Measurements from ENCODE around the gene DEK. TPM values are rescaled to one million over a fixed set of nuclear protein-coding genes. Genes with fewer than 3 reads are reported as not detected.
"Not testable (repeated sequence)": the region's sequence is repeated elsewhere in the genome, so short reads cannot be mapped to it uniquely, and the experiment has no call there.

Gene DEK, protein sequence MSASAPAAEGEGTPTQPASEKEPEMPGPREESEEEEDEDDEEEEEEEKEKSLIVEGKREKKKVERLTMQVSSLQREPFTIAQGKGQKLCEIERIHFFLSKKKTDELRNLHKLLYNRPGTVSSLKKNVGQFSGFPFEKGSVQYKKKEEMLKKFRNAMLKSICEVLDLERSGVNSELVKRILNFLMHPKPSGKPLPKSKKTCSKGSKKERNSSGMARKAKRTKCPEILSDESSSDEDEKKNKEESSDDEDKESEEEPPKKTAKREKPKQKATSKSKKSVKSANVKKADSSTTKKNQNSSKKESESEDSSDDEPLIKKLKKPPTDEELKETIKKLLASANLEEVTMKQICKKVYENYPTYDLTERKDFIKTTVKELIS
- 153 and 164 TPM in 2 replicates for total RNA-seq (2014; rRNA removed; shearing (Covaris generic); ENCODE audit: low replicate concordance)

DNA sequence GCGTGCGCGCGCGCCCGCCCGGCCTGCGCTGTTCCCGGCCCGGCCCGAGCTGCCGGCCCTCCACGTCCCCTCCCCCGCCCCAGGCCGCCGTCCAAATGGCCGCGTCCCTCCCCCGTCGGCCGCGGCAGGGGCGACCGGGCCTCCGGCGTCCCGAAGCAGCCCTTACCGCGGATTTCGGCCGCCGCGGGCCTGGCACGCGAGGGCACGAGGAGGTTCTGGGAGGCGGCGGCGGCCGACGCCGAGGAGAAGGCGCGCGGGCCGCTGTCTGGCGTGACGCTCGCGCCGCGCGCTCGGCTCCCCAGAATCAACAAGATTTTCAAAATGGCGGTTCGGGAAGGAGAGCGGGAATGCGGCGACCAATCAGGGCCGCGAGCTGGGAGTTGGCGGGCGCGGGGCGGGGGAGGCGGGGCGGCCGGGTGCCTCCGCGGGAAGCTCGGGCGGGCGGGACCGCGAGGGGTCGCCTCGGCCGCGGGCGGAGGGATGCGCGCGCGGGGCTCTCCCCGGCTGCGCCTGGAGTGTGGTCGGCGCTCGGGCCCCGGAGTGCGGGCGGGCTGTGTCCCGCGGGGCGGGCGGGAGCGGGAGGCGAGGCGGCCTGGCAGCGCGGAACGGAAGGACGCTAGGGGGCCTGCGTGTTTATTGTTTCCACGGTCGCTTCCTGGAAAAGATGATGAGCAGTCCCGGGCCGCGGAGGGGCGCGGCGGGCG, at the start of gene DEK:
DEK (minus strand) TSS at position 312 of the 704 bp plus-strand sequence. CDS start 543 bp downstream, outside the sequence.
- DNase-seq (ENCODE audit: low read depth), result peak; percentile 83
- in situ Hi-C loops (cut with HindIII; ENCODE audit: low pct_unique_long_range_greater_than_20kb, low sequenced_read_pairs), result no loop called here

DNA sequence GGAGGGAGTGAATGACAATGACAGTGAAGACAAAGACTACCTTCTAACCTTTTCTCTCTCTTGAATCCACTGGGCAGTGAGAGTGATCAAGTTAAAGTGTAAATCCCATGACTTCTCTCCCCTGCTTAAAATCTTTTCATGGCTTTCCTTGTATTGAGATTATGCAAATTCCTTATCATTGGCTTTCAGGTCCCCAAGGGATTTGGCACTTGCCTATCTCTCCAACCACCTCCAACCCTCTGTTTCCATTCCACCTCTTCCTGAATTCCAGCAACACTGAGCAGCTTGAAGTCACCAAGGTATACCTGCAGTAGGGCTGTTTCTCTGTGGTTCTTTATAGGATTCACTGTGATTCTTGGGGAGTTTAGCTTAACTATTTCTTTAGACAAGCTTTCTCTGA, 48.0 kb upstream of the DEK start:
- in situ Hi-C loops (cut with HindIII; ENCODE audit: low pct_unique_long_range_greater_than_20kb, low sequenced_read_pairs), result no loop called here
- DNase-seq (ENCODE audit: low read depth), result no peak

DNA sequence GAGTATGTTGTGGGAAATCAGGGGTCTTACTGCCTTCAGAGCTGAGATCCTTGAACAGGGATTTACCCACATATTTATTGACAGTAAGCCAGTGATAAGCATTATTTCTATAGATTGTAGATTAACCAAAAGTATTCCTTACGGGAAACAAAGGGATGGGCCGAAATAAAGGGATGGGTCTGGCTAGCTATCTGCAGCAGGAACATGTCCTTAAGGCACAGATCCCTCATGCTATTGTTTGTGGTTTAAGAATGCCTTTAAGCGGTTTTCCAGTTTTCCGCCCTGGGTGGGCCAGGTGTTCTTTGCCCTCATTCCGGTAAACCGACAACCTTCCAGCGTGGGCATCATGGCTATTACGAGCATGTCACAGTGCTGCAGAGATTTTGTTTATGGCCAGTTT, 45.7 kb upstream of the DEK start:
- in situ Hi-C loops (cut with HindIII; ENCODE audit: low pct_unique_long_range_greater_than_20kb, low sequenced_read_pairs), result not testable (repeated sequence)

DNA sequence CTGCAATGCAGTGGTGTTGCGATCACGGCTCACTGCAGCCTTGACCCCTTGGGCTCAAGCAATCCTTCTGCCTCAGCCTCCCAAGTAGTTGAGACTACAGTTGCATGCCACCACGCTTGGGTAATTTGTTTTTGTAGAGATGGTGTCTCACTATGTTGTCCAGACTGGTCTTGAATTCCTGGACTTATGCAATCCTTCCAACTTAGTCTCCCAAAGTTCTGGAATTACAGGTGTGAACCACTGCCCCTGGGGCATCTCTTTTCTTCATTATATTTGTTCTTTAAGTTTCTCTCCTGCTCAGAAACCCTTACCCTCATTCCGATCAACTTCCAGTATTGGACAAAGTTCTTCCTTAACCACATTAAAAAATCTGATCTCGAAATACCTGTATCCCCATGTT, 44.7 kb upstream of the DEK start:
- DNase-seq (ENCODE audit: low read depth), result no peak

More for the DNA sequence above, 45.7 kb upstream of the DEK start:
- not testable (repeated sequence) for DNase-seq (ENCODE audit: low read depth)

DNA sequence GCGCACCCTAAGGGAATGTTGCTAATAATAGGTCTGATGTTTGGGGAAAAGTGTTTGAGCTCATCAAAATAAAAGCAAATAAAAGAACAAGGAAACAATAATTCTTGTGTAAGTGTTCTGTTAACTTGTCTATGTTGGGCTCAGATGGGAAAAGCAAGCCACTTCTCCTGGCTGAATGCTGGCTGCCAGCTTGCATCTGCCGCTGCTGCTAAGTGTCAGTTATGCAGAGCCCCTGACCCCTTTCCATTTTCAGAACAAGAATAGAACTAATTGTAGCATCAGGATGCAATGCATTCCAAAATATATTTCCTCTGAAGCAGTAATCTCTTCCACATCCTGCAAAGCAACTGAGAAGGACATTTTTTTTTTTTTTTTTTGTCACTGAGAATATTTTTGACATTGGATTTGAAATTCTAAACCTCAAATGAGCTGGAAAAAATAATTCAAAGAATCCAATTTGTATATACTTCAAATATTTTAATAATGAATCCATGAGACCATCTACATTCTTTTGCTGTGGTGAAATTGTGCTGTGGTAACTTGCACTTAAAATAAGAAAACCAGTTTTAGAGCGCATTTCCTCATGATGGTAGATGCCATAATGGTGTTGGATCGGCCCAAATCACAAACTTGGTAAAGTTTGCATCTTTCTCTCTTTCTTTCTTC, 43.9 kb upstream of the DEK start:
- DNase-seq (ENCODE audit: low read depth), result no peak
- in situ Hi-C loops (cut with HindIII; ENCODE audit: low pct_unique_long_range_greater_than_20kb, low sequenced_read_pairs), result no loop called here

More for the DNA sequence above, 44.7 kb upstream of the DEK start:
- in situ Hi-C loops (cut with HindIII; ENCODE audit: low pct_unique_long_range_greater_than_20kb, low sequenced_read_pairs), result no loop called here

DNA sequence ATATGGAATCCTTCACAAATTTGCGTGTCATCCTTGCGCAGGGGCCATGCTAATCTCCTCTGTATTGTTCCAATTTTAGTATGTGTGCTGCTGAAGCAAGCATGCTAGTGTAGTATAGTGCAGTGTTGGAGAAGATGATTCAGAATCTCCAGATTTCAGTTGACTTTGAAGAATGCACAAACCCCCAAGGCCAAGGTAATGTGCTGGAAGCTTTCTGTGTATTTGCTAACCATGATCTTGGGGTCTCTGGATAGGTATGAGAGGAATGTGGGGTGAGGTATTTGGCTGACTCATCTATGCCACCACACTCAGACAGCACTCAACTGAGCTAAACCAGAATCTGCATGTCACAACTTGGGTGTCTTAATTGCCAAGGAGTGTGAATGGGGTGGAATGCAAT, 42.6 kb upstream of the DEK start:
- peak; percentile 41 for DNase-seq (ENCODE audit: low read depth)
- in situ Hi-C loops (cut with HindIII; ENCODE audit: low pct_unique_long_range_greater_than_20kb, low sequenced_read_pairs), result no loop called here

DNA sequence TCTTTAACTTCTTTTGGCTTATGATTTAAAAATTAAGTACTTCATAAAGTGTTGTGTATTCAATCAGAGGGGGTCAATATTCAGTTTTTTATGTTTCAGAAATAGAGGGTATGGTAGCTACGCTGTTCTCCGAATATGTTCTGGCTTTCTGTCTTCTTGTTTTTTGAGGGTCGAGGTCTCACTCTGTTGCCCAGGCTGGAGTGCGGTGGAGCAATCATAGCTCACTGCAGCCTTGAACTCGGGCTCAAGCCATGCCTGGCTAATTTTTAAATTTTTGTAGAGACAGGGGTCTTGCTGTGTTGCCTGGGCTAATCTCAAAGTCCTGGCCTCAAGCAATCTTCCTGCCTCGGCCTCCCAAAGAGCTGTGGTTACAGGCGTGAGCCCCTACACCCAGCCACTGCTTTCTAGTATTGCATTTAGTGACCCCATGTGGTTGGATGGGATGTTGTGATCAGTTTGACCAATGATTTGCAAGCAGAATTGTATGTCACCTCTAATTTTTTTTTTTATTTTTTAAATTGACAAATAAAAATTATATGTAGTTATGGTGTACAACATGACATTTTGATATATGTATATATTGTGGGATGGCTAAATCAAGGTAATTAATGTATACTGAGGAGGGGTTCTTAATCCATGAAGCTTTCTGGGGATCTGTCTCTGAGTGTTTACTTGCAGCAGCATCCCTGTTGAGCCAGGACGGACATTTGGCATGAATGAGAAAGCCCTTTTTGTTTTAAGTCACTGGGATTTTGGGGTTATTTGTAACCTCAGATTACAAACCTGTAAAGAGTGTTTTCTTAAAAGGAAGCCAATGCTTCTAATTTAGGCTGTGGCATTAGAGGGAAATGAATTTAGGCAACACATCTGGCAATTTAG, 38.5 kb upstream of the DEK start:
- in situ Hi-C loops (cut with HindIII; ENCODE audit: low pct_unique_long_range_greater_than_20kb, low sequenced_read_pairs), result no loop called here
- DNase-seq (ENCODE audit: low read depth), result no peak

DNA sequence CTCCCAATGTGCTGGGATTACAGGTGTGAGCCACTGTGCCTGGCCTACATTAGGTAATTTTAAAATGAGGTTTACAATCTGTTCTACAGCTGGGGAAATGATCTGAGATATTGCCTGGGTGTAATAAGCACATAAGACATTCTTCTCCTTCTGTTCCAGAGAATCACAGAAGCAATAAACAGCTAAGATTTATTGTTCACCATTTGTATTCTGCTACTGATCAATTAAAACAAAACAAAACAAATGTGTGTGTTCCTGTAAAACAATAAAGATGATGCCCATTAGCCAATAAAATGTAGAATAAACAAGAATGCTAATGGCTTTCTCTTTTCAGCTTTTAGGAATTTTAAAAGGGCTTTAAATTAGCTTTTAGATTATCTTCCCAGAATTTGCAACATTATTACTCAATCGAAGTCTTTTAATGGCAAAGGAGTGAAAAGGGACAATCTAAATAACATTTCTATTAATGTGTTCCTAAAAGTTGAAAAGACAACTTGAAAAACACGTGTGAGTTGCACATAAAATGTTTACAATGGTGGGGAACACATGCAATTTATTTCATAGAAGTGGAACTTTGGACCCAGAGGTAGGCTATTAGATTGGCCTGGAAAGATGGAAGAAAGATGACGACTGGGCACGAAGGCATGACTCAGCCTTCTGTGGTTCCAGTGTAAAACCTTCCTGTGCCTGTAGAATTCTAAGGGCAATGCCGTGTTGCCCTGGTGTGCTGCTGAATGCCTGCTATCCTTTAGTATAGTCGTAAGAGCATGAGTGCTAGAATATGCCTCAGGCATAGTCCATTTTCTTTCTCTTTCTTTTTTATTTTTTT, 29.0 kb upstream of the DEK start:
- DNase-seq (ENCODE audit: low read depth), result peak; percentile 49
- in situ Hi-C loops (cut with HindIII; ENCODE audit: low pct_unique_long_range_greater_than_20kb, low sequenced_read_pairs), result no loop called here

DNA sequence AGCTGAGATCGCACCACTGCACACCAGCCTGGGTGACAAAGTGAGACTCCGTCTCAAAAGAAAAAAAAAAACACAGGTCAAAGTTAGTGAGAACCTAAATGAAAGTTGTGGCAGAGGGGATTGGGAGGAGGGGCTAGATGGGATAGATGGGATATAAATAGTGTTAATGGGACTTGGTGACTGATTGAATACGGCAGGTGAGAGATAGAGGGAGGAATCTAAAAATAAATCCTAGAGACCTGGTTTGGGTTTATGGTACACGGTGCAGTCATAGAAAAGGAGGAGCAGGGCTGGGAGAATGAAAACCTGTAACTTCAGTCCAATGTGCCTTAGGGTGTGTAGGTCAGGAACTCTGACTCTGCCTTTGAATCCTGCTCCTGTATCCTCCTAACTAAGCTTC, 25.0 kb upstream of the DEK start:
- in situ Hi-C loops (cut with HindIII; ENCODE audit: low pct_unique_long_range_greater_than_20kb, low sequenced_read_pairs), result no loop called here
- DNase-seq (ENCODE audit: low read depth), result no peak

DNA sequence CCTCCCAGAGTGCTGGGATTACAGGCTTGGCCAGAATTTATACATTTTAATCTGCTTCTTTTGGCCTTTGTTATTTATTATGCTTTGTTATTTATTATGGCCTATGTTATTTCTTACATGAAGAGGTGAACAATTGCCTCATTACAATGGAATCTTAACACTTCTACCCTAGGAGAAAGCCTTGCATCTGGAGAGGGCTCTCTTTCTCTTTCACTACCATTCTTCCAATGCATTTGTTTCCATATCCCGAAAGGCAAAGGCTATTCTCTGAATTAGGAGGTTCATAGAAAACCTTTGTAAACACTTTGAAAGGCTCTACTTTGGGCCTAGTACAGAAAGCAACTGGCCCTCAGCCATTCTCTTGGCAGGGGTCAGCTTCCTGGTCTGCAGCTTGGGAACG, 19.9 kb upstream of the DEK start:
- DNase-seq (ENCODE audit: low read depth), result no peak
- in situ Hi-C loops (cut with HindIII; ENCODE audit: low pct_unique_long_range_greater_than_20kb, low sequenced_read_pairs), result no loop called here

DNA sequence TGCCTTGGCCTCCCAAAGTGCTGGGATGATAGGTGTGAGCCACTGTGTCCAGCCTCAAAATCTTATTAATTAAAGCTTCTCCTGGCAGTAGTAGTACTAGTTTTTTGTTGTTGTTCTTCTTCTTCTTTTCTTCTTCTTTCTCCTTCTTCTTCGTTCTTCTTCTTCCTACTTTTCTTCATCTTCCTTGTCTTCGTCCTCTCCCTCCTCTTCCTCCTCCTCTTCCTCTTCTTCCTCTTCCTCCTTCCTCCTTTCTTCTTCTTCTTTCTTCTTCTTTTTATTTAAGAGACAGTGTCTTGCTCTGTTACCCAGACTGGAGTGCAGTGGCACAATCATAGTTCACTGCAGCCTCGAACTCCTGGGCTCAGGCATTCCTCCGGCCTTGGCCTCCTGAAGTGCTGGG, 17.2 kb upstream of the DEK start:
- in situ Hi-C loops (cut with HindIII; ENCODE audit: low pct_unique_long_range_greater_than_20kb, low sequenced_read_pairs), result no loop called here
- DNase-seq (ENCODE audit: low read depth), result no peak

DNA sequence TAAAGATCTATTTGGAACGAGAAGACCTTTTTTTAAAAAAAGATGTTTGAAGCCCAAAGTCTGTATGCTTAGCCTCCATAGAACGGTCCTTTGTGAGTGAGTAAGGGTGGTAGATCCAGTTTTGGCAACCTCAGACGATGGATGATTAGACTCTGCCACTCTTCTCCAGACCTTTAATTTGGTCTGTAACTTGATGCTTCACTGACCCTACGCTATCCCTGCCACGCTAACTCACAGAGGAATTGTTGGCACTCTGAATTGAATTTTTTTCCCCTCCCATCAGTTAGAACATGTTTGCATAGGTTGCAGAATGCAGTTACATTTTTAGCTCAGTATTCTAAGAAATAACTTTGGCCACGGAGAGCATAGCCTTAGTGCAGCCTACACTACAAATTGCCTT, 15.8 kb upstream of the DEK start:
- in situ Hi-C loops (cut with HindIII; ENCODE audit: low pct_unique_long_range_greater_than_20kb, low sequenced_read_pairs), result no loop called here
- no peak for DNase-seq (ENCODE audit: low read depth)

DNA sequence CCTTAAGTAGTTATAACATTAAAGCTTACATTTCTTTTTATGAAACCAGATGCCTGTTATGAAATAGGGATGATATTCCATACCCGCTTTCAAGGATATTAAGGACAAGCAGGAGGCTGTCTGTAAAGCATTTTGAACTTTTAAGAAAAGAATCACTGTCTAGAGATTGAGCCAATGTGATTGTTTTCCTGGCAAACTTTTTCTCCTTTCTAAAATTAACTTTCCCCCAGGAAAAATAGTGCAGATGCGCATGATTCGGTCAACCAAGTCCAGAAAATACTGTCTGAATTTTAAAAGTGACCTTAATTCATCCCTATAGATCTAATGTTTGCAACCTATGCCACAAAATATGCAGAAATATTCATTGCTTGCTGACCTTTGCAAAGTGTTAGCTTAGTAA, 15.1 kb upstream of the DEK start:
- DNase-seq (ENCODE audit: low read depth), result no peak
- in situ Hi-C loops (cut with HindIII; ENCODE audit: low pct_unique_long_range_greater_than_20kb, low sequenced_read_pairs), result no loop called here

DNA sequence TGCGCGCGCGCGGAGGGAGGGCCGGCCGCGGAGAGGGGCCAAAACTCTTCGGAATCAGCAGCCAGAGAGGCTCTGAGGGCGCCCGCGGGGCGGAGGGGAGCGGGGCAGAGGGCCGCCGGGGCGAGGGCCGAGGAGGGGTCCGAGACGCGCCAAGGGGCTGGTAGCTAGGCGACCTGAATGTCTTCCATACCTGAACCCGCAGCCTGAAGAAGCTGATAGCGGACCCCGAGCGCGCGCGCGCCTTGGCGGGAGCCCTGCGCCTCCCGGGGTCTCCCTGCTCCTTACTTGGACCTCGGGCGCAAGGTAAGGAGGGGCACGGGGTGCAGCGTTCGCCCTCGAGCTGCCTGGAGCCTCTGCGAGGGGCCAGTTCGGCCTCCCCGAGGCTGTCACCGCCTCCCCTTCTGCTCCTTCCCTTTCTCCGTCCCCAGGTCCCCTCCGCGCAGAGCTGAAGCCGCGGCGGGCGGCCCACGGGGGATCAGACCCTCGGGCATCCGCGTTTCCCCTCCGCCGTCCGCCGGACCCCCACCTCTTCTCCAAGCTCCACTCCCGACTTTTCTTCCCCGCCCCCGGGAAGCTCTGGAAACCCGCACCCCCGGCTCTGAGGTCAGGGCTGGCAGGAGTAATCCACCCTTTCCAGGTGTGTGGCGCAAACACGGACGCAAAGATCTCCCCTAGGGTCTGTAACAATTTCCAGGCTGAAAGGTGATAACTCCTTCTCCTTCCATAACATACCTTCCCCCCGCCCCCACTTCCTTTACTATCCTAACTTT, 13.1 kb upstream of the DEK start:
- no peak for DNase-seq (ENCODE audit: low read depth)
- in situ Hi-C loops (cut with HindIII; ENCODE audit: low pct_unique_long_range_greater_than_20kb, low sequenced_read_pairs), result no loop called here

DNA sequence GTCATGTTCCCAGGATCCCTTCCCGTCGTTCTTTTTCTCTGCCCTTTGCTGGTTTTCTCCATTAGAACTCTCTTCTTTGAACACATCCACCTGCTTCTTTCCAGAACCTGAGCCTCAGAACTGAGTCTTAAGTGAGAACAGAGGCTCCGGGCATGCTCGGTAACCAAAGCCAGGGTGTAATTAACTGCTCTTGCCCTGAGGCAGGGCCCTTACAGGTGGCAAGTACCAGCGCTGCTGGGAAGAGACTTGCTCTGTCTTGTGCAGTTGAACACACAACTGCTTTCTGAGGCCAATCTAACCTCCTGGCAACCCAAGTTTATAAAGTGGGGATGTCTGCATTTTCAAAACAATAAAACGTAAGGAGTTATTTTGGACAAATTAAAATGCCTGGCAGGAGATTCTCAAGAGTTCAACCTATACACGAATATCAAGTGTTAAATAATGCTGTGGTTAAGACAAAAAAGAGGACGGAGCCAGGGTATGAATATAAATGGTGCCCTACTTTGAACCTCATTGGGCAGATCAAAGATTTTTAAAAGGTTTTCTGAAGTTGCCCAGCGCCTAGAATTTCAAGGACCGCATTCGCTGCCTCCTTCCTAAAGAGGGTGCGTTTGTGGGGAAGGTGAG, 12.4 kb upstream of the DEK start:
- no peak for DNase-seq (ENCODE audit: low read depth)
- in situ Hi-C loops (cut with HindIII; ENCODE audit: low pct_unique_long_range_greater_than_20kb, low sequenced_read_pairs), result no loop called here

DNA sequence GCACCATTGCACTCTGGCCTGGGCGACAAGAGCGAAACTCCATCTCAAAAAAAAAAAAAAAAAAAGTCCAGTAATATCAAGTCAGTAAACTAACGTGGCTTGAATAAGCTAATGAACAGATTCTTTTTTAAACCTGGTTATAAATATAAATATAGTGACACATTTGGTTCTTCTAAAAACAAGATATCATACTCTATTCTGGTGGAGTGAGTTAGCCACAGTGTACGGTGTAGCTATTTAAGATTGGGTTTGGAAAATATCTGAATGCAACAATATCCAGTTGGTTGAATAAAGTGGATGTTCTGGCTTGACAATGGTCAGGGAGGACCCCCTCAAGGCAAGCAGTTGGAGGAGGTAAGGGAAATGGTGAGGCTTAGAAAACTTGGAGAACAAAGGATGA, 5.9 kb upstream of the DEK start:
- no peak for DNase-seq (ENCODE audit: low read depth)
- in situ Hi-C loops (cut with HindIII; ENCODE audit: low pct_unique_long_range_greater_than_20kb, low sequenced_read_pairs), result no loop called here

All from Caki2 (cell line).